A673 (cell line): ENCODE measurements around the gene EIF4E3. TPM values are rescaled to one million over a fixed set of nuclear protein-coding genes. Genes with fewer than 3 reads are reported as not detected.

Source experiments
- BruUV-seq: library from RNA; stranded (reverse); fragments of 400-500 nt; replicated peaks from 2 replicates; lab custom pipeline; 2021; lab: Mats Ljungman, UMichigan
- CTCF ChIA-PET: fragments of 300-600 bp; sonication (Branson Sonifier 250); formaldehyde crosslinking; loops from one replicate; lab custom pipeline; 2022; ENCODE audit warnings: antibody characterized with exemption; lab: Charles Lee
- POLR2A ChIA-PET: fragments of 300-600 bp; sonication (Branson Sonifier 250); formaldehyde crosslinking; loops from one replicate; lab custom pipeline; 2022; ENCODE audit warnings: antibody characterized with exemption; ENCODE audit not compliant: low non-redundant PET; lab: Charles Lee
- DNase-seq: peaks from one replicate; pipeline ENCODE4 v3.0.0-alpha.2; 2015; ENCODE audit warnings: low spot score
- H3K27ac ChIP-seq: fragments of 200-600 bp; sonication (generic); 2 replicates; pipeline ENCODE4 v1.5.1; 2016; ENCODE audit warnings: mixed run types, low read depth, mild to moderate bottlenecking, mixed read lengths, antibody characterized with exemption, low read length; ENCODE audit not compliant: poor library complexity, severe bottlenecking
- H3K27me3 ChIP-seq: fragments of 200-600 bp; sonication (generic); replicated peaks from 2 replicates; pipeline ENCODE4 v1.6.1; 2017; ENCODE audit warnings: mixed run types, low read depth, mild to moderate bottlenecking, mixed read lengths, antibody characterized with exemption, low read length; ENCODE audit not compliant: insufficient read depth, poor library complexity
- H3K36me3 ChIP-seq: fragments of 200-600 bp; sonication (generic); 2 replicates; pipeline ENCODE4 v1.6.1; 2016; ENCODE audit warnings: mixed run types, mild to moderate bottlenecking, mixed read lengths, antibody characterized with exemption, low read length; ENCODE audit not compliant: insufficient read depth, poor library complexity, severe bottlenecking
- H3K4me1 ChIP-seq: fragments of 200-600 bp; sonication (generic); 2 replicates; pipeline ENCODE4 v1.6.1; 2017; ENCODE audit warnings: mixed run types, mild to moderate bottlenecking, mixed read lengths, antibody characterized with exemption, low read length; ENCODE audit not compliant: insufficient read depth, poor library complexity, severe bottlenecking
- H3K4me3 ChIP-seq: fragments of 200-600 bp; sonication (generic); 2 replicates; pipeline ENCODE4 v1.5.1; 2016; ENCODE audit warnings: low read depth, mixed run types, mild to moderate bottlenecking, mixed read lengths, low read length; ENCODE audit not compliant: poor library complexity, severe bottlenecking
- H3K9me3 ChIP-seq: fragments of 200-600 bp; sonication (generic); 2 replicates; pipeline ENCODE4 v1.6.1; 2016; ENCODE audit warnings: mixed run types, low read depth, mild to moderate bottlenecking, mixed read lengths, antibody characterized with exemption, low read length; ENCODE audit not compliant: poor library complexity, severe bottlenecking
- CTCF ChIP-seq: fragments of 300-800, 200-600 bp; sonication (generic); conservative IDR thresholded peaks from 2 replicates; pipeline ENCODE4 v1.5.1; 2017; ENCODE audit warnings: low read depth, mild to moderate bottlenecking, antibody characterized with exemption, low read length, moderate library complexity, mixed read lengths
- EZH2 ChIP-seq: fragments of 200-600 bp; sonication (generic); IDR thresholded peaks from 2 replicates; pipeline ENCODE4 v1.6.1; 2017; ENCODE audit warnings: borderline replicate concordance, low read depth, mild to moderate bottlenecking, mixed read lengths, antibody characterized with exemption, low read length; ENCODE audit not compliant: poor library complexity, severe bottlenecking
- intact Hi-C: fragments of 100-400 bp; cut with micrococcal nuclease; formaldehyde crosslinking; loops from one replicate; pipeline ENCODE4 v1.10.0; 2022; ENCODE audit not compliant: unreplicated experiment
- total RNA-seq: library from RNA; stranded (reverse); gene quantifications from 2 replicates; pipeline ENCODE4 v1.2.3, GENCODE V29; 2021

The EIF4E3 gene
- total RNA-seq, 1 experiment from 2014 or later: 3.1 TPM

- Histone ChIP-seq H3K27ac (no peak overlapping the region), H3K4me1 (no peaks in the 10 kb centered on the region), H3K27me3 (no peaks in the 10 kb centered on the region), H3K36me3 (no peaks in the 10 kb centered on the region), H3K9me3 (no peaks in the 10 kb centered on the region), H3K4me3 (no peak overlapping the region)
- BruUV-seq: no TSS peak
- intact Hi-C loops: no loop called here
- CTCF ChIA-PET: no interaction called here
- TF ChIP-seq CTCF (no peak), EZH2 (no peak)
- DNase-seq: no peak
- POLR2A ChIA-PET: no interaction called here
These were observed 33.1 kb downstream of the EIF4E3 start for GRCh38 chr3:71692139-71692538.

- no peak for DNase-seq
- H3K4me3 ChIP-seq: no peak overlapping the region
- H3K27ac ChIP-seq: no peak overlapping the region
- TF ChIP-seq EZH2: no peak
- H3K9me3 ChIP-seq: no peaks in the 10 kb centered on the region
- no peaks in the 10 kb centered on the region for H3K27me3 ChIP-seq
- H3K4me1 ChIP-seq: no peaks in the 10 kb centered on the region
- H3K36me3 ChIP-seq: no peaks in the 10 kb centered on the region
- no TSS peak for BruUV-seq
- intact Hi-C loops: no loop called here
- ChIA-PET POLR2A (no interaction called here), CTCF (no interaction called here)
These were observed 34.8 kb downstream of the EIF4E3 start for GRCh38 chr3:71690341-71690841.

- intact Hi-C loops: no loop called here
- CTCF ChIA-PET: no interaction called here
- Histone ChIP-seq H3K27ac (no peak overlapping the region), H3K27me3 (no peaks in the 10 kb centered on the region), H3K36me3 (no peaks in the 10 kb centered on the region), H3K9me3 (no peaks in the 10 kb centered on the region), H3K4me3 (no peak overlapping the region), H3K4me1 (peaks cover 3% of the 10 kb centered on the region)
- POLR2A ChIA-PET: no interaction called here
- no peak for DNase-seq
- TF ChIP-seq CTCF (no peak), EZH2 (no peak)
- no TSS peak for BruUV-seq
These were observed 35.9 kb downstream of the EIF4E3 start for GRCh38 chr3:71689291-71689690.

- ChIA-PET POLR2A (no interaction called here), CTCF (no interaction called here)
- no peaks in the 10 kb centered on the region for H3K9me3 ChIP-seq
- intact Hi-C loops: no loop called here
- no peak overlapping the region for H3K27ac ChIP-seq
- no peaks in the 10 kb centered on the region for H3K36me3 ChIP-seq
- DNase-seq: no peak
- H3K27me3 ChIP-seq: no peaks in the 10 kb centered on the region
- H3K4me3 ChIP-seq: no peak overlapping the region
- TF ChIP-seq CTCF (no peak), EZH2 (no peak)
- no TSS peak for BruUV-seq
- H3K4me1 ChIP-seq: peaks cover 3% of the 10 kb centered on the region
These were observed 37.1 kb downstream of the EIF4E3 start for GRCh38 chr3:71688121-71688520.
